Memory B cell (primary cell): Measurements from ENCODE around the gene PDSS2.
A peak's percentile ranks its signal among the peaks of the same experiment; 100 is the strongest.
"Not testable (repeated sequence)": the region's sequence is repeated elsewhere in the genome, so short reads cannot be mapped to it uniquely, and the experiment has no call there.

Experiments used
- ATAC-seq: fragments of 150-1000 bp; cut with Tn5 transposase; 2 replicates; pipeline ENCODE4 v1.10.0; 2021; ENCODE audit warnings: low read depth, mild to moderate bottlenecking, moderate library complexity
- DNase-seq, 2 donors: peaks; one replicate each; pipeline ENCODE4 v3.0.0; 2022; ENCODE audit warnings: low spot score in 2 of 2
- H3K27ac Mint-ChIP-seq: one replicate; pipeline ENCODE4 v1.8.0; 2022; ENCODE audit warnings: mild to moderate bottlenecking, moderate library complexity, mixed read lengths
- H3K27me3 Mint-ChIP-seq: one replicate; pipeline ENCODE4 v1.8.0; 2022; ENCODE audit warnings: mixed read lengths
- H3K36me3 Mint-ChIP-seq: one replicate; pipeline ENCODE4 v1.8.0; 2022; ENCODE audit warnings: mild to moderate bottlenecking, mixed read lengths
- H3K4me1 Mint-ChIP-seq: one replicate; pipeline ENCODE4 v1.8.0; 2022; ENCODE audit warnings: mixed read lengths
- H3K4me3 Mint-ChIP-seq: one replicate; pipeline ENCODE4 v1.8.0; 2022; ENCODE audit warnings: mild to moderate bottlenecking, moderate library complexity, mixed read lengths
- H3K9me3 Mint-ChIP-seq: one replicate; pipeline ENCODE4 v1.8.0; 2022; ENCODE audit warnings: mixed read lengths

The PDSS2 gene

GRCh38 chr6:107304421-107305025 is 154.8 kb downstream of the PDSS2 start:
- H3K27ac Mint-ChIP-seq: no peak overlapping the region
- DNase-seq (no peak), ATAC-seq (no peak)
- no peaks in the 10 kb centered on the region for H3K27me3 Mint-ChIP-seq
- H3K9me3 Mint-ChIP-seq: no peaks in the 10 kb centered on the region
- peaks cover 2% of the 10 kb centered on the region for H3K4me1 Mint-ChIP-seq
- H3K36me3 Mint-ChIP-seq: peaks cover 15% of the 10 kb centered on the region
- H3K4me3 Mint-ChIP-seq: no peak overlapping the region

GRCh38 chr6:107293350-107293749 is 166.0 kb downstream of the PDSS2 start:
- no peak for DNase-seq
- H3K27ac Mint-ChIP-seq: no peak overlapping the region
- H3K9me3 Mint-ChIP-seq: no peaks in the 10 kb centered on the region
- no peak for ATAC-seq
- peaks cover 5% of the 10 kb centered on the region for H3K36me3 Mint-ChIP-seq
- no peak overlapping the region for H3K4me3 Mint-ChIP-seq
- H3K4me1 Mint-ChIP-seq: peaks cover 4% of the 10 kb centered on the region
- H3K27me3 Mint-ChIP-seq: no peaks in the 10 kb centered on the region

- Mint-ChIP-seq H3K27ac (no peak overlapping the region), H3K4me3 (no peak overlapping the region), H3K36me3 (peaks cover 7% of the 10 kb centered on the region), H3K4me1 (peaks cover 4% of the 10 kb centered on the region), H3K27me3 (no peaks in the 10 kb centered on the region), H3K9me3 (no peaks in the 10 kb centered on the region)
- no peak for ATAC-seq
- no peak for DNase-seq
These were observed 166.6 kb downstream of the PDSS2 start for GRCh38 chr6:107292715-107293271.

DNA sequence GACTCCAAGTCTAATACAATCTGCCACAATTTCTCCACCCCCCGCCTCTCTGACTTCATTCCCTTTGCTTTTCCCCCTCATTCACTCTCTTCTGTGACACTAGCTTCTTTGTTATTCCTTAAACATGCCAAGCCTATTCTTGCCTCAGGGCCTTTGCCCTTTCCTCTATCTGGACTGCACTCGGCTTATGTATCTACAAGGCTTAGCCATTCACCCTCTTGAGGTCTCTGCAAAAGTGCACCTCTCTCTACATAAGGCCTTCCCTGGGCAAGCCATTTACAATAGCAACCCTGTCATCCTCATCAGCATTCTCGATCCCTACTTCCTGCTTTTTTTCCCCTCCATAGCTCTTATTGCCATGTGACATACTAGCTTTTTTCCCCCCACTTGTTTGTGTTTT is 168.9 kb downstream of the PDSS2 start:
- no peak for ATAC-seq
- Mint-ChIP-seq H3K27me3 (no peaks in the 10 kb centered on the region), H3K9me3 (no peaks in the 10 kb centered on the region), H3K36me3 (peaks cover 4% of the 10 kb centered on the region), H3K4me1 (peaks cover 4% of the 10 kb centered on the region), H3K4me3 (no peak overlapping the region), H3K27ac (no peak overlapping the region)
- DNase-seq: no peak

- not testable (repeated sequence) for DNase-seq, ATAC-seq, H3K4me3 Mint-ChIP-seq, H3K27me3 Mint-ChIP-seq, H3K4me1 Mint-ChIP-seq, H3K36me3 Mint-ChIP-seq, H3K9me3 Mint-ChIP-seq, H3K27ac Mint-ChIP-seq
These were observed 170.1 kb downstream of the PDSS2 start for GRCh38 chr6:107289258-107289657.

- not testable (repeated sequence) for H3K9me3 Mint-ChIP-seq, H3K36me3 Mint-ChIP-seq, H3K4me3 Mint-ChIP-seq, H3K27me3 Mint-ChIP-seq, DNase-seq, H3K4me1 Mint-ChIP-seq, ATAC-seq, H3K27ac Mint-ChIP-seq
These were observed 173.7 kb downstream of the PDSS2 start for GRCh38 chr6:107285683-107286082.

- ATAC-seq: no peak
- Mint-ChIP-seq H3K27me3 (no peaks in the 10 kb centered on the region), H3K4me1 (peaks cover 2% of the 10 kb centered on the region), H3K27ac (no peak overlapping the region), H3K9me3 (no peaks in the 10 kb centered on the region), H3K36me3 (peaks cover 4% of the 10 kb centered on the region), H3K4me3 (no peak overlapping the region)
- no peak for DNase-seq
These were observed 174.6 kb downstream of the PDSS2 start for GRCh38 chr6:107284805-107285204.

GRCh38 chr6:107280791-107281190 is 178.6 kb downstream of the PDSS2 start:
- peaks cover 2% of the 10 kb centered on the region for H3K36me3 Mint-ChIP-seq
- no peaks in the 10 kb centered on the region for H3K9me3 Mint-ChIP-seq
- DNase-seq (no peak), ATAC-seq (no peak)
- H3K4me1 Mint-ChIP-seq: peaks cover 4% of the 10 kb centered on the region
- H3K27me3 Mint-ChIP-seq: no peaks in the 10 kb centered on the region
- H3K4me3 Mint-ChIP-seq: no peak overlapping the region
- no peak overlapping the region for H3K27ac Mint-ChIP-seq

GRCh38 chr6:107280001-107280400 is 179.4 kb downstream of the PDSS2 start:
- not testable (repeated sequence) for H3K4me3 Mint-ChIP-seq, H3K27ac Mint-ChIP-seq, H3K36me3 Mint-ChIP-seq, ATAC-seq, H3K27me3 Mint-ChIP-seq, DNase-seq, H3K4me1 Mint-ChIP-seq, H3K9me3 Mint-ChIP-seq

- H3K27me3 Mint-ChIP-seq: no peaks in the 10 kb centered on the region
- ATAC-seq (no peak), DNase-seq (no peak)
- H3K27ac Mint-ChIP-seq: no peak overlapping the region
- peaks cover 2% of the 10 kb centered on the region for H3K4me1 Mint-ChIP-seq
- no peak overlapping the region for H3K4me3 Mint-ChIP-seq
- peaks cover 16% of the 10 kb centered on the region for H3K36me3 Mint-ChIP-seq
- H3K9me3 Mint-ChIP-seq: no peaks in the 10 kb centered on the region
These were observed 184.0 kb downstream of the PDSS2 start for GRCh38 chr6:107275330-107275865.

DNA sequence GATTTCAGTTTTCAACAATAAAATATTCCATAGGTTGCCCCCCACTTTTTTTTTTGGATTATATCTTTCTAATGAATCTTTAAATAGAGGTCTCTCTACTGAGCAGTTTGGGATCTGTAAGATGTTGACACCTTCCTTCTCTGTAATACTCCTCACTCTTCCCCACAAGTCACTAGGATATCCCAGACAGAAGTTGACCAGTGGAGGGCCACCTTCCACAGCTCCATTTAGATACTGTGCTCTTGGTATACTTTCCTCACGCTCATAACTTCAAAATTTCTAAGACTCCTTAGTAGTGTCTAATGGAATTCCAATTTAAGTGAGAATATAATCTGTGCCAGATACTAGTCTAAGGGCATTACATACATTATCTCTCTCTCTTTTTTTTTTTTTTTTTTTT is 185.1 kb downstream of the PDSS2 start:
- no peaks in the 10 kb centered on the region for H3K27me3 Mint-ChIP-seq

DNA sequence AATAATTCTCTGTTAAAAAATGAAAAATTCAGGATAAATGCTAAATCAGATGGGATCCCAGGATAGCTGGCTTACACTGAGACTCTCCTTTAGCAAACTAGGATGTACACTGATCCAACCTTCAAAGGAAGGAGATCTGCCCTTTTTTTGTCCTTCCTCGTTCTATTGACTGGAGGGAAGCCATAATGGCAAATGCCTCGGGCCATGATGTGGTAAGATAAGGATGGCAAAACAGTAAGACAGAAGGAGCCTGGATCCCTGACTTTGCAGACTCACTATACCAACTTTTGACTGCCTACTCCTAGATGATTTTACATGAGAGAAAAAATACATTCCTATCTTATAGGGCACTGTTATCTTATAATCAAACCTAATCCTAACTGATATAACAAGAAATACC is 187.1 kb downstream of the PDSS2 start:
- Mint-ChIP-seq H3K27me3 (no peaks in the 10 kb centered on the region), H3K36me3 (peaks cover 17% of the 10 kb centered on the region), H3K4me1 (peaks cover 4% of the 10 kb centered on the region), H3K4me3 (no peak overlapping the region), H3K9me3 (no peaks in the 10 kb centered on the region), H3K27ac (no peak overlapping the region)
- DNase-seq (no peak), ATAC-seq (no peak)

More for the DNA sequence above, 185.1 kb downstream of the PDSS2 start:
- no peak for ATAC-seq
- Mint-ChIP-seq H3K4me3 (no peak overlapping the region), H3K4me1 (peaks cover 2% of the 10 kb centered on the region), H3K9me3 (no peaks in the 10 kb centered on the region), H3K36me3 (peaks cover 16% of the 10 kb centered on the region), H3K27ac (no peak overlapping the region)
- no peak for DNase-seq

- ATAC-seq (no peak), DNase-seq (no peak)
- H3K4me3 Mint-ChIP-seq: no peak overlapping the region
- H3K36me3 Mint-ChIP-seq: peaks cover 15% of the 10 kb centered on the region
- no peaks in the 10 kb centered on the region for H3K9me3 Mint-ChIP-seq
- peaks cover 11% of the 10 kb centered on the region for H3K4me1 Mint-ChIP-seq
- H3K27me3 Mint-ChIP-seq: no peaks in the 10 kb centered on the region
- peak overlapping the region; percentile 25 for H3K27ac Mint-ChIP-seq
These were observed 188.1 kb downstream of the PDSS2 start for GRCh38 chr6:107271208-107271790.

DNA sequence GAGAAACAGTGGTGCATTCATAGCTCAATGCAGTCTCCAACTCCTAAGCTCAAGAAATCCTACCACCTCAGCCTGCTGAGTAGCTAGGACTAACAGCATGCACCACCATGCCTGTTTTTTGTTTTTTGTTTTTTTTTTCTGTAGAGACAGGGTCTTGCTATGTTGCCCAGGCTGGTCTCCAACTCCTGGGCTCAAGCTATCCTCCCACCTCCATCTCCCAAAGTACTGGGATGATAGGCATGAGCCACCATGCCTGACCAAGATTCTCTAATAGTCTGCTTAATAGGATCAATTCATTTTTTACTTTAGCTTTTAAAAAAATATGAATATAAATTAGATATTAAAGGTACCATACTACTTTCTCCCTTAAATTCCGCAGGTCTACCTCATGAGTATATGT is 191.7 kb downstream of the PDSS2 start:
- no peak for ATAC-seq
- Mint-ChIP-seq H3K36me3 (peaks cover 11% of the 10 kb centered on the region), H3K9me3 (no peaks in the 10 kb centered on the region), H3K27me3 (no peaks in the 10 kb centered on the region), H3K27ac (peak overlapping the region; percentile 45), H3K4me1 (peaks cover 18% of the 10 kb centered on the region), H3K4me3 (no peak overlapping the region)
- no peak for DNase-seq

DNA sequence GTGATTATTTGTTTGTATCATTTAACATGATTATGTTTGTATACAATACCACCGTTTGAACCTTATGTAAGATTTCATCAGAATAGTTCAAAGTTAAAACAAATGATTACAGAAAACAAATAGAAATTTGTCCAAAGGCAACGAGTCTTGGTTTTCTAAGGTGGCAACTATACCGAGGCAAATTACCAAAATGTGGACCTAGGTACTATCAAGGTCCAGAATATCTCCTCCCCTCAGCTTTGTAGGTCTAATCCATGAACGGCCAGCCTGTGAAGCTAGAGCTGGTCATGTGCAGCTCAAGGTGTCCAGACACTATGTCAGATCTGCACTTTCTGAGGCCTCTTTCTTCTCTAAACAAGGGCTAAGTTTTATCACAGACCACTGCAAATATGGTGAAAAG is 192.4 kb downstream of the PDSS2 start:
- Mint-ChIP-seq H3K4me3 (no peak overlapping the region), H3K9me3 (no peaks in the 10 kb centered on the region), H3K36me3 (peaks cover 11% of the 10 kb centered on the region), H3K27ac (peak overlapping the region; percentile 45), H3K4me1 (peaks cover 18% of the 10 kb centered on the region), H3K27me3 (no peaks in the 10 kb centered on the region)
- no peak for ATAC-seq
- DNase-seq: no peak
